SK-N-SH (cell line): ENCODE results near the gene GPR119. TPM values are rescaled to one million over a fixed set of nuclear protein-coding genes. Genes with fewer than 3 reads are reported as not detected.

ENCODE experiments used
- CTCF ChIA-PET: fragments of 300-600, 350-600 bp; formaldehyde crosslinking; extraction: SDS; loops from one replicate; lab custom pipeline; 2021; lab: Yijun Ruan, JAX
- POLR2A ChIA-PET: fragments of 350-600 bp; sonication (Branson Sonifier 250); formaldehyde crosslinking; extraction: SDS; loops from one replicate; lab custom pipeline; 2020; ENCODE audit warnings: antibody characterized with exemption, inconsistent platforms; lab: Yijun Ruan, JAX
- DNase-seq: peaks from one replicate; pipeline ENCODE4 v3.0.0; 2012
- H2AFZ ChIP-seq: fragments of 200-600 bp; sonication (generic); 2 replicates; pipeline ENCODE4 v1.8.1; 2016; ENCODE audit warnings: antibody characterized with exemption, mild to moderate bottlenecking, low read depth
- H3F3A ChIP-seq: fragments of 200-600 bp; sonication (generic); replicated peaks from 2 replicates; pipeline ENCODE3; 2016; ENCODE audit warnings: antibody characterized with exemption, mild to moderate bottlenecking; ENCODE audit not compliant: insufficient read depth
- H3K27ac ChIP-seq, 2 experiments: fragments of 200-500 bp in 1 of 2; fragments of 200-600 bp in 1 of 2; sonication (Bioruptor generic) in 1 of 2; sonication (generic), shearing (Covaris generic) in 1 of 2; 2 replicates each; pipeline versions ENCODE4 v1.5.1 to v1.6.1; 2014 to 2016; ENCODE audit warnings: low read depth in 2 of 2, inconsistent platforms in 1 of 2, low read length in 1 of 2, mild to moderate bottlenecking in 1 of 2, mixed read lengths in 1 of 2
- H3K27me3 ChIP-seq: fragments of 200-600 bp; sonication (generic), shearing (Covaris generic); 2 replicates; pipeline ENCODE4 v1.6.1; 2016; ENCODE audit warnings: mixed run types; ENCODE audit not compliant: insufficient read depth
- H3K36me3 ChIP-seq, 2 experiments: fragments of 200-500 bp in 1 of 2; fragments of 200-600 bp in 1 of 2; sonication (Bioruptor generic) in 1 of 2; sonication (generic) in 1 of 2; replicated peaks in 1 of 2; 2 replicates each; pipeline versions ENCODE3 to v1.5.1; 2014 to 2016; ENCODE audit warnings: low read length in 1 of 2, mild to moderate bottlenecking in 1 of 2; ENCODE audit not compliant: insufficient read depth in 2 of 2, control insufficient read depth in 1 of 2
- H3K4me1 ChIP-seq, 2 experiments: fragments of 200-500 bp in 1 of 2; fragments of 200-600 bp in 1 of 2; sonication (Bioruptor generic) in 1 of 2; sonication (generic), shearing (Covaris generic) in 1 of 2; 2 replicates each; pipeline versions ENCODE4 v1.5.1 to v1.6.1; 2014 to 2016; ENCODE audit warnings: low read depth in 1 of 2, low read length in 1 of 2, mixed run types in 1 of 2; ENCODE audit not compliant: insufficient read depth in 2 of 2, control insufficient read depth in 1 of 2
- H3K4me2 ChIP-seq: fragments of 200-600 bp; sonication (generic), shearing (Covaris generic); 2 replicates; pipeline ENCODE4 v1.6.1; 2017; ENCODE audit warnings: mixed run types
- H3K4me3 ChIP-seq, 2 experiments: fragments of 200-500 bp in 1 of 2; fragments of 200-600 bp in 1 of 2; sonication (Bioruptor generic) in 1 of 2; sonication (generic), shearing (Covaris generic) in 1 of 2; 2 replicates each; pipeline versions ENCODE4 v1.5.1 to v1.8.1; 2014 to 2016; ENCODE audit warnings: low read depth in 2 of 2, inconsistent platforms in 1 of 2, low read length in 1 of 2, mild to moderate bottlenecking in 1 of 2, mixed read lengths in 1 of 2, moderate library complexity in 1 of 2
- H3K79me2 ChIP-seq: fragments of 200-600 bp; sonication (generic); 2 replicates; pipeline ENCODE4 v1.8.1; 2017; ENCODE audit warnings: mild to moderate bottlenecking; ENCODE audit not compliant: insufficient read depth
- H3K9ac ChIP-seq: fragments of 200-600 bp; sonication (generic); 2 replicates; pipeline ENCODE4 v1.6.1; 2017; ENCODE audit warnings: mixed run types
- H3K9me2 ChIP-seq: fragments of 200-600 bp; sonication (generic); 2 replicates; pipeline ENCODE4 v1.6.1; 2017; ENCODE audit warnings: mixed run types
- H3K9me3 ChIP-seq: fragments of 200-600 bp; sonication (generic); 2 replicates; pipeline ENCODE4 v1.6.1; 2017; ENCODE audit warnings: mixed run types, mild to moderate bottlenecking, moderate library complexity
- H4K20me1 ChIP-seq: fragments of 200-600 bp; sonication (generic); 2 replicates; pipeline ENCODE4 v1.6.1; 2017; ENCODE audit warnings: mild to moderate bottlenecking, mixed run types; ENCODE audit not compliant: insufficient read depth
- CTCF ChIP-seq: fragments of 200-600 bp; sonication (generic); IDR thresholded peaks from 2 replicates; pipeline ENCODE4 v1.6.1; 2017; ENCODE audit warnings: antibody characterized with exemption, mild to moderate bottlenecking, moderate library complexity
- EZH2phosphoT487 ChIP-seq: fragments of 200-600 bp; sonication (generic); IDR thresholded peaks from 2 replicates; pipeline ENCODE4 v1.6.1; 2017; ENCODE audit warnings: low read depth, mixed run types, mild to moderate bottlenecking, antibody characterized with exemption, moderate library complexity, borderline replicate concordance
- FOSL2 ChIP-seq: IDR thresholded peaks from 2 replicates; pipeline ENCODE4 v1.4.0; 2012; ENCODE audit warnings: low read depth, mild to moderate bottlenecking, moderate library complexity, borderline replicate concordance
- FOXJ3 ChIP-seq: sonication (generic); formaldehyde crosslinking; IDR thresholded peaks from 2 replicates; pipeline ENCODE4 v1.5.1; 2020; ENCODE audit warnings: mild to moderate bottlenecking, missing genetic modification reagents
- GABPA ChIP-seq: IDR thresholded peaks from 2 replicates; pipeline ENCODE4 v1.4.0; 2012; ENCODE audit warnings: low read depth, mild to moderate bottlenecking
- USF1 ChIP-seq: IDR thresholded peaks from 2 replicates; pipeline ENCODE4 v1.4.0; 2012; ENCODE audit warnings: low read depth, borderline replicate concordance
- YY1 ChIP-seq: IDR thresholded peaks from 2 replicates; pipeline ENCODE4 v1.4.0; 2012; ENCODE audit warnings: low read depth, mild to moderate bottlenecking
- WGBS: methylation state at CpG from one replicate; pipeline ENCODE4 v1.1.6; 2017; ENCODE audit warnings: low lambda C conversion rate; 5-methylcytosine and 5-hydroxymethylcytosine counted together
- polyA plus RNA-seq, 3 experiments: library from polyadenylated mRNA; depleted of rRNA; stranded (reverse); fragments of >200 nt; gene quantifications; 2 replicates each; pipeline ENCODE4 v1.2.3, GENCODE V29; 2012

The GPR119 gene
- polyA plus RNA-seq, 1 of the 3 experiments (the other 2 are of a cell fraction): not detected

- Histone ChIP-seq H3F3A (no peaks in the 10 kb centered on the region), H3K9ac (no peak overlapping the region), H3K27ac (no peak overlapping the region), H3K4me1 (no peaks in the 10 kb centered on the region), H3K4me2 (no peak overlapping the region), H3K9me3 (no peaks in the 10 kb centered on the region), H3K27me3 (no peaks in the 10 kb centered on the region), H2AFZ (no peak overlapping the region), H3K79me2 (no peaks in the 10 kb centered on the region), H4K20me1 (no peaks in the 10 kb centered on the region), H3K36me3 (peaks cover 16 to 52% of the 10 kb centered on the region in 2 experiments), H3K9me2 (no peaks in the 10 kb centered on the region), H3K4me3 (no peak overlapping the region)
- TF ChIP-seq YY1: no peak
- no peak for TF ChIP-seq FOXJ3 (CRISPR knock-in tag)
- no peak for TF ChIP-seq EZH2phosphoT487
- TF ChIP-seq CTCF: no peak
- TF ChIP-seq FOSL2: no peak
- TF ChIP-seq USF1: no peak
- ChIA-PET CTCF (interaction anchor here (1.2 to 1.7 kb wide), 3 partner anchors 10 to 162 kb away, joined by 3 to 4 read pairs (median 3); no protein-coding TSS in a partner anchor), POLR2A (no interaction called here)
- 100% methylated on average over 2 of the region's 2 CpGs for WGBS
- DNase-seq: no peak
Observed at GRCh38 chrX:130413415-130413814, 27.9 kb upstream of the GPR119 start.

- ChIA-PET CTCF (interaction anchor here (1.3 to 1.7 kb wide), 3 partner anchors 8 to 514 kb away, joined by 3 to 5 read pairs (median 5); no protein-coding TSS in a partner anchor), POLR2A (no interaction called here)
- Histone ChIP-seq H3K4me1 (peaks cover 0 to 11% of the 10 kb centered on the region in 2 experiments; a peak in 2 of 4 replicates), H3K79me2 (peaks cover 23% of the 10 kb centered on the region), H3K27me3 (no peaks in the 10 kb centered on the region)
- TF ChIP-seq GABPA: no peak
- TF ChIP-seq, all 33 proteins: peak for 0
- Histone ChIP-seq H2AFZ (peak overlapping the region; percentile 85), H4K20me1 (no peaks in the 10 kb centered on the region), H3K9ac (peak overlapping the region; percentile 54), H3K4me3 (peak overlapping the region; percentile 73 to 81), H3K36me3 (peaks cover 10 to 16% of the 10 kb centered on the region in 2 experiments), H3K27ac (no peak overlapping the region; a peak in 1 of 4 replicates), H3K9me3 (no peaks in the 10 kb centered on the region), H3K4me2 (peak overlapping the region; percentile 93), H3K9me2 (no peaks in the 10 kb centered on the region), H3F3A (no peaks in the 10 kb centered on the region)
- no peak for DNase-seq
- 2% methylated on average over 9 of the region's 13 CpGs for WGBS
Observed at GRCh38 chrX:130402208-130402684, 16.8 kb upstream of the GPR119 start.
